Measurements from ENCODE around the gene P2RY8. TPM values are rescaled to one million over a fixed set of nuclear protein-coding genes. Genes with fewer than 3 reads are reported as not detected.

Gene P2RY8
- total RNA-seq, 1 donor from 2014 or later = not detected

DNA sequence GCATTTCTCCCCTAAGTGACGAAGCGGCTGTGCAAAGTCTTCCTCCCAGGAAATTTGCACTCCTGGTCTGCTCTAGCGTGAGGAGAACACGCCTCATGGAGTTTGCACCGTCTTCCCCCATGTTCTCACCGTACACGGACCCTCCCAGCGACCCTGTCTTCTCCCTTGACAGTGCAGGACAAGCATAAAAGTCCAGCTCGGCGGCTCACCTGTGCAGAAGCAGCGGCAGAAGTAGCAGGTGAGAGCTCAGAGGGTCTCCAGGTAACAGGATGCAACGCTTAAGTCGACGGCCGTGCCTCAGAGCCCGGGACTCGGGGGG is 314 bp downstream of the P2RY8 start:
- H3K4me3 Mint-ChIP-seq (ENCODE audit: unreplicated experiment) = no peak overlapping the region
- no peaks in the 10 kb centered on the region for H3K36me3 Mint-ChIP-seq (ENCODE audit: low read depth, unreplicated experiment)
- no peak for TF ChIP-seq CTCF (IDR thresholded peaks at IDR 0.05; ENCODE audit: unreplicated experiment)
- H3K27me3 Mint-ChIP-seq (ENCODE audit: unreplicated experiment) = no peaks in the 10 kb centered on the region
- no peak overlapping the region for H3K27ac Mint-ChIP-seq (ENCODE audit: unreplicated experiment)
- H3K4me1 Mint-ChIP-seq (ENCODE audit: unreplicated experiment) = no peaks in the 10 kb centered on the region
- no peak for DNase-seq (ENCODE audit: low spot score)
- peaks cover 4% of the 10 kb centered on the region for H3K9me3 Mint-ChIP-seq (ENCODE audit: unreplicated experiment)

DNA sequence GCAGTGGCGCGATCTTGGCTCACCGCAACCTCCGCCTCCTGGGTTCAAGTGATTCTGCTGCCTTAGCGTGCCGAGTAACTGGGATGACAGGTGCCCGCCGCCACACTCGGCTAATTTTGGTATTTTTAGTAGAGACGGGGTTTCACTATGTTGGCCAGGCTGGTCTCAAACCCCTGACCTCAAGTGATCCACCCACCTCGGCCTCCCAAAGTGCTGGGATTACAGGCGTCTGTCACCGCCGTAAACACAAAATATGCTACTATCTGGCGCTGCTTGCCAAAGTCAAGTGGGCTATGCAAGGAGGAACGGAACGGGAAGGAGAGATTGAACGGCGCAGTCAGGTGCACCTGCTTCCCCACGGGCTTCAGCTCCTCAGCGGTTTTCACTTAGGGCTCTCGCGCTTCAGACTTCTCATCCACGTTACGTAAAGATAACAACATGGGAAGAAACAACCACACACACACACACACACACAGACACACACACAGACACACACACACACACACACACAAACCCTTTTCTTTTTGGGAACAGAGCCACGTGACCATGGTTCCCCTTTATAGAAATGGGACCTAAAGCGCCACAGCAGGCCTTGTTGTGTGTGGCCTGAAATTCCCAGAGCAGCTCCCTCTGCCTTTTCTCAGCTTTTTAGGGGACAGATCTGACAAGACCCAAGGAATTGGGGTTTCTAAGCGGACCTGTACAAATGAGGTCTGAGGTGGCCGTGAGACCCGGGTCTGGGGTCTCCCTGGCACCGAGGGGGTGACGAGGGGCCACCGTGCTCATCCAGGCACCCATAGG is 1.5 kb downstream of the P2RY8 start:
- Mint-ChIP-seq H3K27me3 (ENCODE audit: unreplicated experiment) (no peaks in the 10 kb centered on the region), H3K27ac (ENCODE audit: unreplicated experiment) (no peak overlapping the region), H3K9me3 (ENCODE audit: unreplicated experiment) (peaks cover 4% of the 10 kb centered on the region), H3K36me3 (ENCODE audit: low read depth, unreplicated experiment) (no peaks in the 10 kb centered on the region), H3K4me3 (ENCODE audit: unreplicated experiment) (no peak overlapping the region), H3K4me1 (ENCODE audit: unreplicated experiment) (no peaks in the 10 kb centered on the region)
- no peak for TF ChIP-seq CTCF (IDR thresholded peaks at IDR 0.05; ENCODE audit: unreplicated experiment)
- DNase-seq (ENCODE audit: low spot score) = no peak

DNA sequence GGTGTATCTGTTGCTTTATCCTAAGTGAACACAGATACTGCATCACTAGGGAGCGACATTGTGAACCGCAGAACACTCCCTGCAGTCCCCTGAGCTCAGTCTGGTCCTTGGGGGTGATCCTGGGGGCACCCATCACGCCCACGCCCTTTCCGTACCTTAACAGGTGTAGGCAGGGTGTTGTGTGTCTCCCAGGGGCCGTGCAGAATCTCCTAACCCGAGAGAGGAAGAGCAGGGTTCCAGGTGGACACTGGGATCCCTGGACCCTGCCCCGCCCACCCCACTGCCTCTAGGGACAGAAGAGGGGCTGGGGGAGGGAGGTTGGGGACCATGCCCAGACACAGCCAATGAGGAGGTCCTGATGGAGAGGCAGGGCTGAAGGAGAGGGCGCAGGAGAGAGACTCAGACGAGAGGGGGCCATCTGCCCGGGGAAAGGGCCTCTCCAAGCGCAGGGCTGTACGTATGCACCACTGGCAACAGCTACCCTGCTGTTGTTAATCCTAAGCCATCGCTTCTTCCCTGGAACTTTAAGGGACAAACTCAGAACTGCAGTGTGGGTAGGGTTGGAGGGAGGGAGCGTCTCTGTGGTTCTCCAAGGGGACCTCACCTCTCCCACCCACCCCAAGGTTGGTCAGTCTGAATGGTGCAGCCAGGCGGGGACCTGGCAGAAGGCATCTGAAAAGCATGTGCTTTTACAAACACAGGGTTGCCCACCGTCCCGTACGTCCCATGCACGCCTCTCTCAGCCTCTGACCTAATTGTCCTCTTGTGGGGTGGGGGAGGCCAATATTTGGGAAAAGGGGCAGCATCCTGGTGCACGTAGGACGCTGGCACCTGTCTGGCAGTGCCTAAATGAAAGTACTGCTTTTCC is 2.5 kb downstream of the P2RY8 start:
- Mint-ChIP-seq H3K36me3 (ENCODE audit: low read depth, unreplicated experiment) (no peaks in the 10 kb centered on the region), H3K9me3 (ENCODE audit: unreplicated experiment) (peaks cover 4% of the 10 kb centered on the region), H3K4me1 (ENCODE audit: unreplicated experiment) (no peaks in the 10 kb centered on the region), H3K27ac (ENCODE audit: unreplicated experiment) (no peak overlapping the region), H3K4me3 (ENCODE audit: unreplicated experiment) (no peak overlapping the region), H3K27me3 (ENCODE audit: unreplicated experiment) (no peaks in the 10 kb centered on the region)
- no peak for DNase-seq (ENCODE audit: low spot score)
- no peak for TF ChIP-seq CTCF (IDR thresholded peaks at IDR 0.05; ENCODE audit: unreplicated experiment)

- no peak overlapping the region for H3K27ac Mint-ChIP-seq (ENCODE audit: unreplicated experiment)
- no peak overlapping the region for H3K4me3 Mint-ChIP-seq (ENCODE audit: unreplicated experiment)
- H3K27me3 Mint-ChIP-seq (ENCODE audit: unreplicated experiment) = no peaks in the 10 kb centered on the region
- no peaks in the 10 kb centered on the region for H3K4me1 Mint-ChIP-seq (ENCODE audit: unreplicated experiment)
- no peak for TF ChIP-seq CTCF (IDR thresholded peaks at IDR 0.05; ENCODE audit: unreplicated experiment)
- no peaks in the 10 kb centered on the region for H3K36me3 Mint-ChIP-seq (ENCODE audit: low read depth, unreplicated experiment)
- peaks cover 4% of the 10 kb centered on the region for H3K9me3 Mint-ChIP-seq (ENCODE audit: unreplicated experiment)
- DNase-seq (ENCODE audit: low spot score) = no peak
Measured at GRCh38 chrX:1533058-1533457, 3.9 kb downstream of the P2RY8 start.
